22Rv1 (cell line): Measurements from ENCODE around the gene TOPAZ1.
A peak's percentile ranks its signal among the peaks of the same experiment; 100 is the strongest.

Experiments used
- H3K27ac ChIP-seq: fragments of 450-650 bp; 2 replicates; pipeline ENCODE4 v1.5.1; 2017
- ZFX ChIP-seq: fragments of 450-650 bp; IDR thresholded peaks from 2 replicates; pipeline ENCODE4 v1.6.1; 2017; ENCODE audit warnings: antibody characterized with exemption, borderline replicate concordance
- TF ChIP-seq, protein P1 (sequence below): fragments of 450-650 bp; IDR thresholded peaks from 2 replicates; pipeline ENCODE4 v1.5.1; 2017; ENCODE audit warnings: mild to moderate bottlenecking

The TOPAZ1 gene

DNA sequence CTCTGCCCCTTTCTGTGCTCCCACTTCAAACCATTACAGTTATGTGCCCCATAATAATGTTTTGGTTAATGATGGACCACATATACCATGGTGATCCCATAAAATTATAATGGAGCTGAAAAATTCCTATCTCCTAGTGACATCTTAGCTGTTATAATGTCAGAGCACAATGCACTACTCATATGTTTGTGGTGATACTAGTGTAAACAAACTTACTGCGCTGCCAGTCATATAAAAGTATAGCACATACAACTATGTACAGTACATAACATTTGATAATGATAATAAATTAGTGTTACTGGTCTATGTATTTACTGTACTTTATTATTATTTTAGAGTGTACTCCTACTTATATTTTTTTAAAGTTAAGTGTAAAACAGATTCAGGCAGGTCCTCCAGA, 51.3 kb downstream of the TOPAZ1 start:
- TF ChIP-seq, protein P1, sequence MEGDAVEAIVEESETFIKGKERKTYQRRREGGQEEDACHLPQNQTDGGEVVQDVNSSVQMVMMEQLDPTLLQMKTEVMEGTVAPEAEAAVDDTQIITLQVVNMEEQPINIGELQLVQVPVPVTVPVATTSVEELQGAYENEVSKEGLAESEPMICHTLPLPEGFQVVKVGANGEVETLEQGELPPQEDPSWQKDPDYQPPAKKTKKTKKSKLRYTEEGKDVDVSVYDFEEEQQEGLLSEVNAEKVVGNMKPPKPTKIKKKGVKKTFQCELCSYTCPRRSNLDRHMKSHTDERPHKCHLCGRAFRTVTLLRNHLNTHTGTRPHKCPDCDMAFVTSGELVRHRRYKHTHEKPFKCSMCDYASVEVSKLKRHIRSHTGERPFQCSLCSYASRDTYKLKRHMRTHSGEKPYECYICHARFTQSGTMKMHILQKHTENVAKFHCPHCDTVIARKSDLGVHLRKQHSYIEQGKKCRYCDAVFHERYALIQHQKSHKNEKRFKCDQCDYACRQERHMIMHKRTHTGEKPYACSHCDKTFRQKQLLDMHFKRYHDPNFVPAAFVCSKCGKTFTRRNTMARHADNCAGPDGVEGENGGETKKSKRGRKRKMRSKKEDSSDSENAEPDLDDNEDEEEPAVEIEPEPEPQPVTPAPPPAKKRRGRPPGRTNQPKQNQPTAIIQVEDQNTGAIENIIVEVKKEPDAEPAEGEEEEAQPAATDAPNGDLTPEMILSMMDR: no peak
- TF ChIP-seq ZFX: no peak

DNA sequence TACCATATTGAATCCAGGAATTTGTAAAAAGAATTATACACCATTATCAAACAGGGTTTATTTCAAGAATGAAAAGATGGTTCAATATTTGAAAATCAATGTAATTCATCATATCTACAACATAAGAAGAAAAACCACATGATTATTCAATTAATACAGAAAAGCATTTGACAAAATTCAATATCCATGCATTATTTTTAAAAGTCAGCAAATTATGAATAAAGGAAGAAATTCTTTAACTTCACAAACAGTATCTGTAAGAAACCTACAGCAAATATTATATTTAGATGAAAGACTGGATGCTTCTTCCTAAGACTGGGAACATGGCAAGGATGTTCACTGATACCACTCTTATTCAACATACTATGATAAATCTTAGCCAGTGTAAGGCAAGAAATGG, 55.6 kb downstream of the TOPAZ1 start:
- H3K27ac ChIP-seq: no peak overlapping the region
- TF ChIP-seq ZFX: no peak
- TF ChIP-seq, protein P1: no peak

More for the DNA sequence above, 51.3 kb downstream of the TOPAZ1 start:
- H3K27ac ChIP-seq: no peak overlapping the region

DNA sequence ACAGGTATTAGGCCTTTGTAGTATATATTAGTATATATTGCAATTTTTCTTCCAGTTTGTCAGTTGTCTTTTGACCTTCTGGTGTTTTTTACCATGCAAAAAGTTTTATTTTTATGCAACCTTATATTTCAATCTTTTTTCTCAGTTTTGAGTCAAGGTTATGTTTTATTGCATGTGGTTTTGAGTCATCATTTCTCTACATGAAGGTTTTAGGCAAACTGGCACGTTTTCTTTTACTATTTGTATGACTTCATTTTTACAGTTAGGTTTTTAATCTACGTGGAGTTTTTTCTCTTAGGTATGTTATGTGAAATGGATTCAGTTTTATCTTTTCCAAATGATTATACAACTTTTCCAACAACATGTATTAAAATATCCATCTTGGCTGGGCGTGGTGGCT, 60.1 kb downstream of the TOPAZ1 start:
- TF ChIP-seq, protein P1: no peak
- no peak for TF ChIP-seq ZFX
- no peak overlapping the region for H3K27ac ChIP-seq

DNA sequence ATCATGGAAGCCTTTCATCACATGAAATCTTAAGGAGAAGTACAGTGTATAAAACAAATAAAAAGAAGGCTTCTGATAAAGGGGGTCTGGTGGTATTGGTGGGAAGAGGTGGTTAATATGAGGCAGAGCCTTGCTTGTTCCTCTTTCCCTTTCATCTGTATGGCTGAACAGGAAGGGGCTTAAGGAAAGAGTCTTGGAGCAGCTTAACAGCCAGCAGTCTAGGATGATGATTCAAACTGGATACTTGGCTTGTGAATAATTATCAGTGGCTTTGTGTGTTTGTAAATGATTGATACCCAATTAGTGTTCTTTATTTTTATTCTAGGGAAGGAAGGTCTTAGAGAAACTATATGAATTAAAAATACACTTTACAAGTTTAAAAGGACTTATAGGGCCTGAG, 67.8 kb downstream of the TOPAZ1 start:
- TF ChIP-seq, protein P1: no peak
- TF ChIP-seq ZFX: no peak
- H3K27ac ChIP-seq: no peak overlapping the region

DNA sequence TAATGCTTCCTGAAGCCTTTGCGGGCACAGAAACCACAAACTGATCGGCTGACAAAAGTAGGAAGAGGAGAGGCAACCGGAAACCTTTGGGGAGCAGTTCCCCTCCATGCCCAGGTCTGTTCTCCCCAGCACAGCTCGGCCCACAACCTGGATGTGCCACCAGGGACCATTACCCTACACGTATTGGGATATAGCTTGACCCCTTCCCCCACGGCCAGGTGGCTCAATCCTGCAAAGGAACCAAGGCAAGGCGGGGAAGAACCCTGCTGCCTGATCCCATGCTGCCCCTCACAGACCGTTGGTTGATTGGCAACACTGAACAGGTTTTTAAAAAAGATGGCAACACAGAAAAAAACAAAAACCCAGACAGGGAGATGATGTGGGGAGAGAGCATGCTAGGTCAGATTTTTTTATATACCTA, 77.2 kb downstream of the TOPAZ1 start:
- no peak overlapping the region for H3K27ac ChIP-seq
- no peak for TF ChIP-seq ZFX
- TF ChIP-seq, protein P1: no peak

DNA sequence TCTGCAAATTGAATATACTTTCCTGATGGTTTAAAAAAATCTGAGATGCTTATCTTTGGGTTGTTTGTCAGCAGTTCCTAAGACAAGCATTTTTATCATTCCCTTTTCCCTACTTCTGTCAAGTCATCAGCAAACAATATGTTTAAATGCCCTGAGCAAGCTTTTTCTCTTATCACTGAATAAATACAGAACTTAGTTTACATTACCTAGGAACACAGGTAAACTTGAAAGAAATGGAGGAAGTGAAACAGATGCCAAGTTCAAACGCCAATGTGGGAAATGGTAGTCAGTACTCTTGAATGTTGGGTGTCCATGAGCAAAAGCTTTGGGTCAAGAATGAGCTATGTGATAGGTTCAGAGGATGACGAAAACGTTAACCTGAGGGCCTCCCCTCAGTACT, 79.6 kb downstream of the TOPAZ1 start:
- TF ChIP-seq ZFX: no peak
- TF ChIP-seq, protein P1: no peak
- peak overlapping the region; percentile 14; the same call in 1 of the 2 replicates for H3K27ac ChIP-seq

DNA sequence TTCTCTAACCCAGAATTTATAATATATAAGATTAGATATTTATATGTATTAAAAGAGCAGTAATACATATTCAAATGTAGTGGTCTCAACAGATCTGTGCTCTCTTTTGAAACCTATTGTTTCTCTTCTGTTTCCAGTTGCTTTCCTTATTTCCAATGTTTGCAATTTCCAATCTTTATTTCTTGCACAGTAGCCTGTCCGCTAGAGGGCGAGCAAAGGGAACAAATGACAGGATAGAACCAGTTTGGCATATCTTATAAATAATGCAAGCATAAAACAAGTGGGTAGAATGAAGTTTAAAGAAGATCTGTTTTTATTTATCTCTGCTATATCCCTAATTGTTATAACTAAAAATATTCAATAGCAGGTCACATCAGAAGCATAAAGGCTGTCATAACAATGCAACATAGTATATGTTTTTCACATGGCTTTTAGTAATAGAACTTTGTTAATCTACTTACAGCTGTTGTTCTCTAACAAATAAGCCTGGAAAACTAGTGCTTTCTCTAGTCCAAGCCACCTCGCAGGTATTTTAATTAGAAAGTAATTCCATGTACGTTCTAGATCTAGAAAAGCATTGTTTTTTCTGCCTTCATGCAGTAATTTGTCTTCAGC, 81.8 kb downstream of the TOPAZ1 start:
- TF ChIP-seq, protein P1: peak; percentile 90
- TF ChIP-seq ZFX: no peak
- H3K27ac ChIP-seq: no peak overlapping the region
